Stimulated activated naive CD8-positive, alpha-beta T cell treated with anti-CD3 and anti-CD28 coated beads, Interleukin-15, Interleukin-2, amounts not matched to agents 100 U/mL and 50 U/mL, for 24 hours (primary cell): ENCODE measurements around the gene AP1S3.

Experiments used
- ATAC-seq: fragments of 150-1000 bp; cut with Tn5 transposase; one replicate; pipeline ENCODE4 v1.10.0; 2021
- DNase-seq: peaks from one replicate; pipeline ENCODE4 v3.0.0; 2021

AP1S3 gene

GRCh38 chr2:223722226-223722625, 115.2 kb downstream of the AP1S3 start:
- no peak for ATAC-seq
- no peak for DNase-seq

GRCh38 chr2:223721746-223722145, 115.6 kb downstream of the AP1S3 start:
- no peak for DNase-seq
- no peak for ATAC-seq

GRCh38 chr2:223720367-223720766, 117.0 kb downstream of the AP1S3 start:
- DNase-seq: no peak
- ATAC-seq: no peak

GRCh38 chr2:223712642-223713041, 124.7 kb downstream of the AP1S3 start:
- DNase-seq: no peak
- ATAC-seq: no peak

GRCh38 chr2:223711596-223712326, 125.6 kb downstream of the AP1S3 start:
- no peak for ATAC-seq
- DNase-seq: no peak
